Measurements from ENCODE around the gene PRKAR1B.

PRKAR1B gene

DNA sequence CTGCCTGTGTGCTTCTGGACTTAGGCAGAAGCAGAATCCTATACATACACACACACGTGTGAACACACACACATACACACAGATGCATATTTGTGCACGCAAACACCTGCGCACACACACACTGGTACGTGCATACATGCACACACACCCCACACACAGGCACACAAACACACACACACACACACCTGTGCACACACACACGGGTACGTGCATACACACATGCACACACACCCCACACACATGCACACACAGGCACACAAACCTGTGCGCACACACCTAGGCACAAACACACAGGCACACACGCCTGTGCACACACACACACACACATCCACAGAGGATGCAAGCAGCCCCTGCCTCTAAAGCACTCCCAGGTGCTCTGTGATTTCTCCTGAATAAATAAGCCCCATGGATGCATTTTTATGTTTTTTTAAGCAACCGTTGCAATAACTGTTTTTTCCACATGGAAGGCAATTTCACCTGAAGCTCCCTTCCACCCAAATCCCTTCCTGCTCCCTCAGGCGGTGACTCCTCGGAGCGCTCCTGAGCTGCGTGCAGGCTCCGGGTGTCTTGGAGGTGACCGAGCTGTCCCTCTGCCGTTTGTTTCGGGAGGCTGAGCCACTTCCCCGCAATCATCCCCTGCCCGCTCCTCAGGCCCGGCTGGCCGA, 166.0 kb downstream of the PRKAR1B start:
- TF ChIP-seq ZBTB7A (IDR thresholded peaks at IDR 0.05; ENCODE audit: low read depth): no peak
- no peak for TF ChIP-seq RAD21 (IDR thresholded peaks at IDR 0.05; ENCODE audit: low read depth)
- TF ChIP-seq, protein P1, sequence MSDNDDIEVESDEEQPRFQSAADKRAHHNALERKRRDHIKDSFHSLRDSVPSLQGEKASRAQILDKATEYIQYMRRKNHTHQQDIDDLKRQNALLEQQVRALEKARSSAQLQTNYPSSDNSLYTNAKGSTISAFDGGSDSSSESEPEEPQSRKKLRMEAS (IDR thresholded peaks at IDR 0.05): no peak
- TF ChIP-seq TAF1 (IDR thresholded peaks at IDR 0.05; ENCODE audit: low read depth): no peak
- no peak for TF ChIP-seq EP300 (IDR thresholded peaks at IDR 0.05; ENCODE audit: borderline replicate concordance)
- TF ChIP-seq, protein P2, sequence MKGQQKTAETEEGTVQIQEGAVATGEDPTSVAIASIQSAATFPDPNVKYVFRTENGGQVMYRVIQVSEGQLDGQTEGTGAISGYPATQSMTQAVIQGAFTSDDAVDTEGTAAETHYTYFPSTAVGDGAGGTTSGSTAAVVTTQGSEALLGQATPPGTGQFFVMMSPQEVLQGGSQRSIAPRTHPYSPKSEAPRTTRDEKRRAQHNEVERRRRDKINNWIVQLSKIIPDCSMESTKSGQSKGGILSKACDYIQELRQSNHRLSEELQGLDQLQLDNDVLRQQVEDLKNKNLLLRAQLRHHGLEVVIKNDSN (IDR thresholded peaks at IDR 0.05): no peak
- no peak for TF ChIP-seq YY1 (IDR thresholded peaks at IDR 0.05; ENCODE audit: low read depth)
- no peak for TF ChIP-seq EGR1 (IDR thresholded peaks at IDR 0.05)

DNA sequence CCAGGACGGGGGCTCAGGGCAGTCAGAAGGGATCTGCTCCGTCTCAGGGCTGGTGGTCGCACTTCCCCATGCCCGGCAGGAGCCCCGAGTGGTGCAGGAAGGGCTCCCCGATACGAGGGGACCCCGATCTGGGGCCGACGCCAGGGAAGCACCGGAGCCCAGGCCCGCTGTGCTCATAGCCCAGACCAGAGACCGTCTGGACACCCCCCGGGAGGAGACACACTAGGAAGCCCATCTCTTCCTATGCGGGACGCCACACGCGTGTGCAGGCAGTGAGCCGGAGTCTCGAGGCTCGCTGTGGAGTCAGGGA, 167.7 kb downstream of the PRKAR1B start:
- no peak for TF ChIP-seq ZBTB7A (IDR thresholded peaks at IDR 0.05; ENCODE audit: low read depth)
- TF ChIP-seq TEAD4 (IDR thresholded peaks at IDR 0.05): no peak
- TF ChIP-seq TCF12 (IDR thresholded peaks at IDR 0.05; ENCODE audit: low read depth): no peak
- TF ChIP-seq, protein P1 (IDR thresholded peaks at IDR 0.05): no peak
- TF ChIP-seq EP300 (IDR thresholded peaks at IDR 0.05; ENCODE audit: borderline replicate concordance): no peak
- no peak for TF ChIP-seq NFIC (IDR thresholded peaks at IDR 0.05)

DNA sequence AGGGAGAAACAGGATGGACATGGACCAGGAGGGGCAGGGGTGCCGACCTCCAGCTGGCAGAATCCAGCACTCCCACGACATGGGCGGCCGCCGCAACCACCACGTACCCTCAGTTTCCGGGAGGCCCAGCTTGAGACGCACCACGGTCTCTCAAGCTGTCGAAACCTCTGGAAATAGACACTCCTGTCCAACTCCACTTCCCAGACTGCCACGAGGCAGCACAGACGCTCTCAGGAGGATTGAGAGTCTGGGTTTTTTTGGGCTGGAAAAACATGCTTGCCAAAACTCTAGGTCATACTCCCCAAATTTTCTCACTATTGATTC, 169.6 kb downstream of the PRKAR1B start:
- no peak for TF ChIP-seq TCF12 (IDR thresholded peaks at IDR 0.05; ENCODE audit: low read depth)
- TF ChIP-seq, protein P3, sequence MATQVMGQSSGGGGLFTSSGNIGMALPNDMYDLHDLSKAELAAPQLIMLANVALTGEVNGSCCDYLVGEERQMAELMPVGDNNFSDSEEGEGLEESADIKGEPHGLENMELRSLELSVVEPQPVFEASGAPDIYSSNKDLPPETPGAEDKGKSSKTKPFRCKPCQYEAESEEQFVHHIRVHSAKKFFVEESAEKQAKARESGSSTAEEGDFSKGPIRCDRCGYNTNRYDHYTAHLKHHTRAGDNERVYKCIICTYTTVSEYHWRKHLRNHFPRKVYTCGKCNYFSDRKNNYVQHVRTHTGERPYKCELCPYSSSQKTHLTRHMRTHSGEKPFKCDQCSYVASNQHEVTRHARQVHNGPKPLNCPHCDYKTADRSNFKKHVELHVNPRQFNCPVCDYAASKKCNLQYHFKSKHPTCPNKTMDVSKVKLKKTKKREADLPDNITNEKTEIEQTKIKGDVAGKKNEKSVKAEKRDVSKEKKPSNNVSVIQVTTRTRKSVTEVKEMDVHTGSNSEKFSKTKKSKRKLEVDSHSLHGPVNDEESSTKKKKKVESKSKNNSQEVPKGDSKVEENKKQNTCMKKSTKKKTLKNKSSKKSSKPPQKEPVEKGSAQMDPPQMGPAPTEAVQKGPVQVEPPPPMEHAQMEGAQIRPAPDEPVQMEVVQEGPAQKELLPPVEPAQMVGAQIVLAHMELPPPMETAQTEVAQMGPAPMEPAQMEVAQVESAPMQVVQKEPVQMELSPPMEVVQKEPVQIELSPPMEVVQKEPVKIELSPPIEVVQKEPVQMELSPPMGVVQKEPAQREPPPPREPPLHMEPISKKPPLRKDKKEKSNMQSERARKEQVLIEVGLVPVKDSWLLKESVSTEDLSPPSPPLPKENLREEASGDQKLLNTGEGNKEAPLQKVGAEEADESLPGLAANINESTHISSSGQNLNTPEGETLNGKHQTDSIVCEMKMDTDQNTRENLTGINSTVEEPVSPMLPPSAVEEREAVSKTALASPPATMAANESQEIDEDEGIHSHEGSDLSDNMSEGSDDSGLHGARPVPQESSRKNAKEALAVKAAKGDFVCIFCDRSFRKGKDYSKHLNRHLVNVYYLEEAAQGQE (IDR thresholded peaks at IDR 0.05; ENCODE audit: low read depth): no peak
- no peak for TF ChIP-seq FOXM1 (IDR thresholded peaks at IDR 0.05; ENCODE audit: borderline replicate concordance, low read depth)
- TF ChIP-seq CEBPB (IDR thresholded peaks at IDR 0.05): no peak
- TF ChIP-seq, protein P1 (IDR thresholded peaks at IDR 0.05): no peak
- TF ChIP-seq ZBTB7A (IDR thresholded peaks at IDR 0.05; ENCODE audit: low read depth): no peak
- no peak for TF ChIP-seq YY1 (IDR thresholded peaks at IDR 0.05; ENCODE audit: low read depth)
- no peak for TF ChIP-seq TAF1 (IDR thresholded peaks at IDR 0.05; ENCODE audit: low read depth)
- TF ChIP-seq NFIC (IDR thresholded peaks at IDR 0.05): no peak
- no peak for TF ChIP-seq EGR1 (IDR thresholded peaks at IDR 0.05)
- TF ChIP-seq, protein P2 (IDR thresholded peaks at IDR 0.05): no peak
- no peak for TF ChIP-seq TEAD4 (IDR thresholded peaks at IDR 0.05)
- no peak for TF ChIP-seq CREB1 (IDR thresholded peaks at IDR 0.05; ENCODE audit: low read depth)
- no peak for TF ChIP-seq RAD21 (IDR thresholded peaks at IDR 0.05; ENCODE audit: low read depth)
- TF ChIP-seq EP300 (IDR thresholded peaks at IDR 0.05; ENCODE audit: borderline replicate concordance): no peak

DNA sequence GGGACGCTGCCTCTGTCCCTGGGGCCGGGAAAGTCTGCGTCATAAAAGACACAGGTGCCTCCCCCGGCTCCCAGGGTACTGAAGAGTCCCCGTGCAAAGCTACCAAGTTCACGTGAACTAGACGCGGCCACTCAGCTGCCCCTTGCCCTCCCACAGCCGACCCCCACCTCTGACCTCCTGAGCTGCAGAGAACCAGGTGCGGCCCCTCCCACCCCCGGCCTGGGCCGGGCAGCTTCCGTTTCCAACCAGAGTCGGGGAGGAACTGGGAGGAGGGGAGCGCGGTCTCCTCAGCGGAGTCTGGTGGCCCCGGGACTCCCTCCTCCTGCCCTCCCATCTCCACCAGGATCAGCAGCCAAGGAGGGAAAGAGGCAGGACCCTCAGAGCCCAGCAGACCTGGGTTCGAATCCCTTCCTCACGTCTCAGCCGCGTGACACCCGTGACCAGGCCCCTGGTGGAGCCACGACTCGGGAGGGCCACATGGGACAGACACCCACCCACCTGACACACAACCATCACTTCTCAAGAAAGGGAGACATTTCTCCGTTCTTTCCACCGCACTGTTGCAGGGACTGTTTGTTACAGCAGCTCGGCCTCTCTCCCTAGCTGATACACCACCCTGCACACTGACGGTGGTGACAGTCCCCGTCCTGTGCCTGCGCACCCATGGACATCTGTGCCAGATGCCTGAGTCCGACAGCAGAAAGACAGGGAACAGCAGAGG, 170.1 kb downstream of the PRKAR1B start:
- TF ChIP-seq, protein P2 (IDR thresholded peaks at IDR 0.05): no peak
- TF ChIP-seq ZBTB7A (IDR thresholded peaks at IDR 0.05; ENCODE audit: low read depth) (no peak), TAF1 (IDR thresholded peaks at IDR 0.05; ENCODE audit: low read depth) (no peak), RAD21 (IDR thresholded peaks at IDR 0.05; ENCODE audit: low read depth) (no peak), CEBPB (IDR thresholded peaks at IDR 0.05) (no peak), EP300 (IDR thresholded peaks at IDR 0.05; ENCODE audit: borderline replicate concordance) (no peak)

DNA sequence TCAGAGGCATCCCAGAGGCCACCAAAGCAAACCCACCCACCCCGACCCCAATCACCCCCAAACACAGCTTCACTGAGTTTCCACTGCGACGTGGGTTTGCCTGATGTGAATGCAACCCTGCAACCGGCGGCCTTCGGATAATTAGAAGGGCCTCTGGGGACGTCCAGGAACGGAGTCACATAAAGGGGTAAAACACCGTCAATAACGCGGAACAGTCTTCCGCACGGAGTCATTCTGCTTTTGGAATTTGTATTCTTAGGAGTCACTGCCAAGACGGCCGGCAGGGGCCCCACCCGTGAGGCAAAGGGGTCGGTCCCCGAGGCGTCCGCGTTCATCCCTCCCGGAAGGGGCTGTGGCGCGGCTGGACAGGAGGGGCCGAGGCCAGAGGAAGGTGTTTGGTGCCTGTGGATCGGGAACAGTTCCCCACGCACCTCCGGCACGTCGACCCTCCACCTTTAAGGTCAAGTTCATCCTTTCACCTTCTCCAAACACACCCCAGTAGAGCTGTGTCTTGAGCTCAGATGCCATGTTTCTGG, 170.7 kb downstream of the PRKAR1B start:
- no peak for TF ChIP-seq EGR1 (IDR thresholded peaks at IDR 0.05)
- TF ChIP-seq ZBTB7A (IDR thresholded peaks at IDR 0.05; ENCODE audit: low read depth): no peak
- no peak for TF ChIP-seq FOXM1 (IDR thresholded peaks at IDR 0.05; ENCODE audit: borderline replicate concordance, low read depth)
- no peak for TF ChIP-seq RAD21 (IDR thresholded peaks at IDR 0.05; ENCODE audit: low read depth)
- TF ChIP-seq, protein P1 (IDR thresholded peaks at IDR 0.05): no peak
- no peak for TF ChIP-seq CEBPB (IDR thresholded peaks at IDR 0.05)

DNA sequence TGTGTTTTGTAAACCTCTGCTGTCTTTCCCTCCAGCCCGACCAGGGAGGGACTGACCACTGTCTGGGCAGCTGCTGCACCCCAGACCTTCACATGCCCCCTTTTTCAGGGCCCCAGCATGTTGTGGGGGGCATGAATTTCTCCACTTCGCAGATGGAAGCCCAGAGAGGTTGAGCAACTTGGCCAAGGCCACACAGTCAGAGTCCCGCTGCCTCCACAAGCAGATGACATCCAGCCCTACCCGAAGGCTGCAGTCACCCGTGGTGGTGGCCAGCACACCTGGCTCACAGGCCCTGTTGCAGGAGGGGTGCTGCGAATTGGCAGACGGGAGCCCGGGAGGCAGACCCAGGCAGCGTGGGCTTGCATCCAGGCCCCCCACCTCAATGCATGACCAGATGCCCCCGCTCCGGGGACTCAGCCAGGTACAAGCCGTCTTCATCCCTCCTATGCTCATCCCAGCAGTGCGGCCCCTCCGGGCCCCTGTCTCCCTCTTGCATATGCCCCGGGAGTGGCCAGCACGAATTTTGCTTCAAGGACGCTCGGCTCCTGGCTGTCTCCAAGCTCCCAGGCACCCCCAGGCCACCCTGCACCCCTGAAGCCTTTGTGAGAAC, 171.4 kb downstream of the PRKAR1B start:
- no peak for TF ChIP-seq YY1 (IDR thresholded peaks at IDR 0.05; ENCODE audit: low read depth)
- TF ChIP-seq, protein P1 (IDR thresholded peaks at IDR 0.05): no peak
- no peak for TF ChIP-seq NFIC (IDR thresholded peaks at IDR 0.05)
- no peak for TF ChIP-seq EP300 (IDR thresholded peaks at IDR 0.05; ENCODE audit: borderline replicate concordance)
- TF ChIP-seq EGR1 (IDR thresholded peaks at IDR 0.05): no peak
- TF ChIP-seq FOXM1 (IDR thresholded peaks at IDR 0.05; ENCODE audit: borderline replicate concordance, low read depth): no peak
- no peak for TF ChIP-seq CEBPB (IDR thresholded peaks at IDR 0.05)
- TF ChIP-seq, protein P3 (IDR thresholded peaks at IDR 0.05; ENCODE audit: low read depth): no peak
- TF ChIP-seq CREB1 (IDR thresholded peaks at IDR 0.05; ENCODE audit: low read depth): no peak
- TF ChIP-seq TCF12 (IDR thresholded peaks at IDR 0.05; ENCODE audit: low read depth): no peak
- TF ChIP-seq, protein P2 (IDR thresholded peaks at IDR 0.05): no peak
- TF ChIP-seq TAF1 (IDR thresholded peaks at IDR 0.05; ENCODE audit: low read depth): no peak
